Measurements from ENCODE around the gene ZC3H13. TPM values are rescaled to one million over a fixed set of nuclear protein-coding genes. Genes with fewer than 3 reads are reported as not detected.

Gene ZC3H13
- total RNA-seq, 2 donors from 2014 or later, result 21.8 to 39.5 TPM

DNA sequence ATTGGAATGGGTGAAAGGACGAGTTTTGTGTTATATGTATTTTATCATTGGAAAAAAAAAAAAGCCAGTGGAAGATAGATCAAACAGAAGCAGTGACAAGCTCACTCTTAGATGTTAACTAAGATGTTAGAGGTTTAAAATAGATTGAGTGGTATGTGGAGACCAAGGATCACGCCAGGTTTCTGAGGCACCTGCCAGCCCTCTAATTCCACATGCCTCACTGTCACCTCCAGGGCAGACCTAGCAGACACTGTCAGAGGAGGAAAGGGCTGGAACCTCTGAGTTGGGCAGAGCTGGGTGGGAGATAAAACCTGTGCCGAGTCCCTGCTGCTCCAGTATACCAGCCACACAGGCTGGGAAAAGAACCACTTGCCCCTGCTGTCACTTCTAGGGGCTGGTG lies 143.5 kb downstream of the ZC3H13 start:
- no peak for ATAC-seq (ENCODE audit: insufficient number of reproducible peaks, low FRiP score, low read depth)
- no peaks in the 10 kb centered on the region for H3K9me3 ChIP-seq
- H3K4me1 ChIP-seq (ENCODE audit: control insufficient read depth in 1 of 2, low read depth in 2 of 2), result no peaks in the 10 kb centered on the region
- no peak for TF ChIP-seq CTCF (IDR thresholded peaks at IDR 0.05)
- DNase-seq (ENCODE audit: low spot score), result no peak
- H3K36me3 ChIP-seq, result no peaks in the 10 kb centered on the region
- no peak overlapping the region for H3K27ac ChIP-seq
- no peaks in the 10 kb centered on the region for H3K27me3 ChIP-seq (replicated peaks; ENCODE audit: insufficient read depth)
- H3K4me3 ChIP-seq, result no peak overlapping the region

DNA sequence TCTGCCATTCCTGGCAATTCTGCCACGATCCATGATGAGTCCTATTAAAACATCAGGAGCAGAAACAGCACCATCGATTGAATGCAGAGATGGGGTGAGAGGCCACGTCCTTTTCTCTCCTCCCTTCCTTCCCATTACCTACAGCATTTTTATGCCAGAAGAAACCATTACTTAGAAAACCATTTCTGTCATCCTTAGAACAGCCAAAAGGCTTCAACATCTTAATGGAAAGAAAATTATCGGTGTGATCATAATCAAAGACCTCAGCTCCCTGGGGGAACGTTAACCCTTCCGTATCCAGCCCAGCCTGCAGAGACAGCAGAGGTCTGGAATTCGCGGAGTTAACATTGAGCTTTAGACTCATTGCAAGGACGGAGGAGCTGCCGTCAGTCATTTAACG lies 145.0 kb downstream of the ZC3H13 start:
- H3K27ac ChIP-seq, result no peak overlapping the region
- no peak overlapping the region for H3K4me3 ChIP-seq
- H3K36me3 ChIP-seq, result no peaks in the 10 kb centered on the region
- H3K27me3 ChIP-seq (replicated peaks; ENCODE audit: insufficient read depth), result no peaks in the 10 kb centered on the region
- H3K4me1 ChIP-seq (ENCODE audit: control insufficient read depth in 1 of 2, low read depth in 2 of 2), result no peaks in the 10 kb centered on the region
- H3K9me3 ChIP-seq, result no peaks in the 10 kb centered on the region
- ATAC-seq (ENCODE audit: insufficient number of reproducible peaks, low FRiP score, low read depth) (no peak), DNase-seq (ENCODE audit: low spot score) (no peak)
- TF ChIP-seq CTCF (IDR thresholded peaks at IDR 0.05), result no peak

Other genes starting within 250 kb of the ZC3H13 start
- not detected for gene SIAH3, start 201.0 kb downstream of the ZC3H13 start, total RNA-seq
- gene CPB2, start 52.3 kb upstream of the ZC3H13 start, total RNA-seq, result not detected
- gene LCP1, start 129.4 kb upstream of the ZC3H13 start, total RNA-seq, result 10 to 100 TPM; 61.7 to 66.3 TPM
- 1 to 10 TPM in 1 of 2 donors, not detected in 1; 3.6 TPM for gene LRRC63, start 159.2 kb upstream of the ZC3H13 start, total RNA-seq

Measured in thoracic aorta (tissue), 2 donors.